ENCODE data around the gene EPS8L2.
"Not testable (repeated sequence)": the region's sequence is repeated elsewhere in the genome, so short reads cannot be mapped to it uniquely, and the experiment has no call there.

Gene EPS8L2

DNA sequence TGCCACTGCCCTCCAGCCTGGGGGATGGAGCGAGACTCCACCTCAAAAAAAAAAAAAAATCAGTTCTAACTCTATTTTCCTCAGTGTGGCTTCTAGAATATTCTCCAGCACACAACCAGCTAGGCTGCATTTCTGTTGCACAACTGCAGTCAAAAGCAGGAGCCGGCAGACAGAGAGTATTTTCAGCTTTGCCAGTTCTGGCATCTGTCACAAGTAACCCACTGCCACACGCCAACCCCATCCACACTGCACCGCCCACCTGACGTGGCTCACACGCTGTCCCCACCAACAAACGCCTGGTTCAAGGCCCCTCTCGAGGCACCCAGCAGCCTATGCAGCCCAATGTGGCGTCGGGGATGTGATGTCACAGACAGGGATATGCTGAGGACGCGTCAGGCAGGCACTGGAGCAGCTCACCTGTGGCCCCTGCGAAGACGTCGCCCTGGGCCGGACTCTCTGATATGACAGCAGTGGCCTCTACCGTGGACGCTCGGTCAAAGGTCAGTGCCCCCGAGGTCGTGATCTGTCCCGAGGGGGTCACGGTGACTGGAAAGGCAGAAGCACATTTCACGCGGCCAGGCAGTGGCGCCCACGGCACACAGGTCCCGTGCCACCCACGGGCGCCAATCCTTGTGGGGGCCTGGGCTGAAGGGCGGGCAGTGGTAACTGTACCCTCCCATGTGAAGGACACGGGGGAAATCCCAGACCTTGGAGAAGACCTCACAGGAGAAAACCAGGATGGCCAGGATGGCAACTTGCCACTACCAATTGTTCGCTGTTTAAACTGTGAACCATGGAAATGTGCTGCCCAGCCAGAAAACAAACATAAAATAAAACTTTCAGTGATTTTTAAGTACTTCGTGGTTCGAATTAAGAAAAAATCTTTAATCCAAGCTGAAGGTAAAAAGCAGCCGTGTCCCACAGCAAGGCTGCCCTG is 26.5 kb upstream of the EPS8L2 start:
- H3K9me3 ChIP-seq (ENCODE audit: insufficient read depth, low read length), result no peaks in the 10 kb centered on the region
- no peaks in the 10 kb centered on the region for H3K27me3 ChIP-seq (ENCODE audit: insufficient read depth, insufficient read length)
- peaks cover 1% of the 10 kb centered on the region for H3K4me1 ChIP-seq (ENCODE audit: insufficient read depth, insufficient read length)
- no peak for DNase-seq (ENCODE audit: low read depth, low spot score)
- H3K4me3 ChIP-seq (ENCODE audit: insufficient read length, low read depth), result no peak overlapping the region
- no peak overlapping the region for H3K9ac ChIP-seq (ENCODE audit: insufficient read length, low read depth)
- TF ChIP-seq ZNF274 (IDR thresholded peaks at IDR 0.05; ENCODE audit: low read depth, low read length) (no peak), YY1 (IDR thresholded peaks at IDR 0.05; ENCODE audit: insufficient read depth, insufficient read length) (no peak), SUZ12 (IDR thresholded peaks at IDR 0.05; ENCODE audit: extremely low read depth, insufficient read depth, insufficient read length) (no peak)
- peaks cover 82% of the 10 kb centered on the region for H3K36me3 ChIP-seq (ENCODE audit: insufficient read depth, insufficient read length, low read length)

DNA sequence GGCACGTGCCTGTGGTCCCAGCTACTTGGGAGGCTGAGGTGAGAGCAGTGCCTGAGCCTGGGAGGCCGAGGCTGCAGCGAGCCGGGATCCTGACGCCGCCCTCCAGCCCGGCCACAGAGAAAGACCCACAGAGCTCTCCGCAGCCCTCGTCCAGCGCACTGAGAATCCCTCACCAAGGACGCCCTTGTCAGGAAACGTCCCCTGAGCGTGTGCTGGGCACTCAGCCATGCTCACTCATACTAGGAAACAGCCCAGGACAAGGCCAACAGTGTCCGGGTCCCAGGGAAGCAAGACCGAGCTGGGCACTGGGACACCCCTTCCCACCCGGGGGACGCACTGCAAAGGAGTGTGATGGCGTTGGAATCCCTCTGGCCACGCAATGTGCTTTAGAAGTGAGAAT is 25.6 kb upstream of the EPS8L2 start:
- H3K36me3 ChIP-seq (ENCODE audit: insufficient read depth, insufficient read length, low read length), result peaks cover 83% of the 10 kb centered on the region
- no peaks in the 10 kb centered on the region for H3K4me1 ChIP-seq (ENCODE audit: insufficient read depth, insufficient read length)
- DNase-seq (ENCODE audit: low read depth, low spot score), result no peak
- no peak overlapping the region for H3K4me3 ChIP-seq (ENCODE audit: insufficient read length, low read depth)
- H3K27me3 ChIP-seq (ENCODE audit: insufficient read depth, insufficient read length), result no peaks in the 10 kb centered on the region
- TF ChIP-seq YY1 (IDR thresholded peaks at IDR 0.05; ENCODE audit: insufficient read depth, insufficient read length) (no peak), SUZ12 (IDR thresholded peaks at IDR 0.05; ENCODE audit: extremely low read depth, insufficient read depth, insufficient read length) (no peak), ZNF274 (IDR thresholded peaks at IDR 0.05; ENCODE audit: low read depth, low read length) (no peak)
- H3K9ac ChIP-seq (ENCODE audit: insufficient read length, low read depth), result peak overlapping the region; percentile 13
- H3K9me3 ChIP-seq (ENCODE audit: insufficient read depth, low read length), result no peaks in the 10 kb centered on the region

DNA sequence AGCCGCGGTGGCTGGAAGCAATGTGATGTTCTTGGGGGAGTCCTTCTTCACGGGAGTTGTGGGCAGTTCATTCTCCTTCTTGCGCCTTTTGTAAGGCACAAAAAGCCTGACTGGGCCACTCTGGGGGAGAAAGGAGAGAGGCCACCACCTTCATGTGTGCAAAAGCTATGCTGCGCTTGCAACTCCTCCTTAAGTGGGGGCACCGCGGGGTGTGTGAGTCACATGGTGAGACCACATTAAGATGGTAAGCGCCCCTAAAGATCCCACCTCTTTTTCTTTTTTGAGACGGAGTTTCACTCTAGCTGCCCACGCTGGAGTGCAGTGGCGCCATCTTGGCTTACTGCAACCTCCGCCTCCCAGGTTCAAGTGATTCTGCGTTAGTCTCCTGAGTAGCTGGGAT is 25.1 kb upstream of the EPS8L2 start:
- Histone ChIP-seq H3K27me3 (ENCODE audit: insufficient read depth, insufficient read length) (no peaks in the 10 kb centered on the region), H3K4me3 (ENCODE audit: insufficient read length, low read depth) (no peak overlapping the region), H3K36me3 (ENCODE audit: insufficient read depth, insufficient read length, low read length) (peaks cover 87% of the 10 kb centered on the region), H3K9me3 (ENCODE audit: insufficient read depth, low read length) (no peaks in the 10 kb centered on the region), H3K4me1 (ENCODE audit: insufficient read depth, insufficient read length) (no peaks in the 10 kb centered on the region), H3K9ac (ENCODE audit: insufficient read length, low read depth) (no peak overlapping the region)
- DNase-seq (ENCODE audit: low read depth, low spot score), result no peak
- TF ChIP-seq ZNF274 (IDR thresholded peaks at IDR 0.05; ENCODE audit: low read depth, low read length) (no peak), SUZ12 (IDR thresholded peaks at IDR 0.05; ENCODE audit: extremely low read depth, insufficient read depth, insufficient read length) (no peak), YY1 (IDR thresholded peaks at IDR 0.05; ENCODE audit: insufficient read depth, insufficient read length) (no peak)

DNA sequence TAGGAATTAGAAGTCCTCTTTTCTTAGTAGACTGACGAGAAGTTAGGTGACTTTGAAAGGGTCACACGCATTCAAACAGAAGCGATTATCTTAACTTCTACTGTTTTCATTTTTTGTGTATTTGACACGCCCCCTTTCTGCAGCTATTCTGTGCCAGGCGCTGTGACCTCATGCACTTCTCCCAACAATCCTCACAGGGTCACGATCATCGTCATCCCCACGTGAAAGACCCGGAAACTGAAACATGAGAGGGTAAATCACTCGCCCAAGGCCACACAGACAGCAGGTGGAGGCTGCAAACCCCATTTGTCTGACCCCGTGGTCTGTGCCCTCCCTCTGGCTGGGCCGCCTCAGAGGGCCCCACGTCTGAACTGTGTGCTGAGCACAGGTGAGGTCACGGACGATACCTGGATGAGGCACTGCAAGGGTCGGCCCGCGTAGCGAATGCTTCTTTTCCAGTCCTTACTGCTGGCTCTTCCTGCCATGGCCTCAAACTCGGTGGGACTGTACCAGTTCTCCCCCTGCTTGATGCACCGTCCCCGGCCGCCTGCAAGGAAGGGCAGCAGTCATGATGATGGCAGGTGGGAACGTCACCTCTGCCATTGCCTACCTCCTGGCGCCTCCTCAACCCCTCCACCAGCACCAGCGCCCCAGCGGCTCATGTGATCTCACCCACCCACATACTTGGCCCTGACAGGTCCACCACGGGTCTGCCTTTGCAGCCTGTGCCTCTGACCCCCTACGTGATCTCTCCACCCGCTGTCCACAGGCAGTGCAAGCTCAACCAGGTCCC is 19.4 kb upstream of the EPS8L2 start:
- no peak overlapping the region for H3K9ac ChIP-seq (ENCODE audit: insufficient read length, low read depth)
- no peak for TF ChIP-seq SUZ12 (IDR thresholded peaks at IDR 0.05; ENCODE audit: extremely low read depth, insufficient read depth, insufficient read length)
- TF ChIP-seq ZNF274 (IDR thresholded peaks at IDR 0.05; ENCODE audit: low read depth, low read length), result no peak
- no peak for TF ChIP-seq YY1 (IDR thresholded peaks at IDR 0.05; ENCODE audit: insufficient read depth, insufficient read length)
- H3K9me3 ChIP-seq (ENCODE audit: insufficient read depth, low read length), result no peaks in the 10 kb centered on the region
- H3K4me1 ChIP-seq (ENCODE audit: insufficient read depth, insufficient read length), result peaks cover 3% of the 10 kb centered on the region
- no peak overlapping the region for H3K4me3 ChIP-seq (ENCODE audit: insufficient read length, low read depth)
- H3K27me3 ChIP-seq (ENCODE audit: insufficient read depth, insufficient read length), result no peaks in the 10 kb centered on the region
- peaks cover 96% of the 10 kb centered on the region for H3K36me3 ChIP-seq (ENCODE audit: insufficient read depth, insufficient read length, low read length)
- no peak for DNase-seq (ENCODE audit: low read depth, low spot score)

DNA sequence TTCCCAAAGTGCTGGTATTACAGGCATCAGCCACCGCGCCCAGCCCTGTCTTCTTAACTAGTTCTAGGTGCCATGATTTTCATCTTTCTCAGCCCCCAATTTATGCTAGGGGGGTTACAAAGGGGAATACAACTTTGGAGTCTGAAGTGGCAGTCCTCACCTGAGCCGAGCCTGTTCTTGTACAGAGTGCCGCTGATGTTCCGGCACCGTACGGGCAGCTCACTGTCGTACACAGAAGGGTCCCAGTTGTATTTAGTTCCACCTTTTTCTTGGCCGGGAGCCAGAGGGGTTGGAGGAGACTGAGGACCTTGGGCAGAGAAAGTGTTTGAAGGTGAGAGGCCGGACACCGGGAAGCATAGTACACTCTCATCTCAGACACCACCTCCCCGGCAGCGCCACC is 18.3 kb upstream of the EPS8L2 start:
- no peaks in the 10 kb centered on the region for H3K9me3 ChIP-seq (ENCODE audit: insufficient read depth, low read length)
- TF ChIP-seq YY1 (IDR thresholded peaks at IDR 0.05; ENCODE audit: insufficient read depth, insufficient read length) (no peak), SUZ12 (IDR thresholded peaks at IDR 0.05; ENCODE audit: extremely low read depth, insufficient read depth, insufficient read length) (no peak), ZNF274 (IDR thresholded peaks at IDR 0.05; ENCODE audit: low read depth, low read length) (no peak)
- H3K4me1 ChIP-seq (ENCODE audit: insufficient read depth, insufficient read length), result peaks cover 11% of the 10 kb centered on the region
- H3K27me3 ChIP-seq (ENCODE audit: insufficient read depth, insufficient read length), result no peaks in the 10 kb centered on the region
- H3K9ac ChIP-seq (ENCODE audit: insufficient read length, low read depth), result no peak overlapping the region
- no peak overlapping the region for H3K4me3 ChIP-seq (ENCODE audit: insufficient read length, low read depth)
- no peak for DNase-seq (ENCODE audit: low read depth, low spot score)
- H3K36me3 ChIP-seq (ENCODE audit: insufficient read depth, insufficient read length, low read length), result peaks cover 86% of the 10 kb centered on the region

DNA sequence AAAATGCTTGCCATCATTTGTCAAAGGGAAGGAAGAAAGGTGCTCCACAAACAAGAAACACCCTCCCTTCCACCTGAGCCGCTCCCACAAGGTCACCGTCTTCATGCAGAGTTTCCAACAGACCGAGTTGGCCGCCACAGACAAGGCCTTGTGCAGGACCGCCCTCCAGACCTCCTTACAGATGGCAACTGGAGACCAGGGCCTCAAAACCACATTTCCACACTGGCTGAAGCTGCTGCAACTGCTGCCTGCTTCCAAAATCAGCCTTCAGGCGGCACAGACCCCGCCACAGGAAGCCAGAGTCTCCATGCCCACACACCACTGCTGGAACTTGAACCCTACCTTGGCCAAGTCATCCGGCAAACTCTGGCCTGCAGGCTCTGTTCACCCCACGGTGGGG is 17.4 kb upstream of the EPS8L2 start:
- Histone ChIP-seq H3K9me3 (ENCODE audit: insufficient read depth, low read length) (no peaks in the 10 kb centered on the region), H3K4me3 (ENCODE audit: insufficient read length, low read depth) (no peak overlapping the region), H3K27me3 (ENCODE audit: insufficient read depth, insufficient read length) (no peaks in the 10 kb centered on the region), H3K4me1 (ENCODE audit: insufficient read depth, insufficient read length) (peaks cover 20% of the 10 kb centered on the region), H3K9ac (ENCODE audit: insufficient read length, low read depth) (no peak overlapping the region), H3K36me3 (ENCODE audit: insufficient read depth, insufficient read length, low read length) (peaks cover 77% of the 10 kb centered on the region)
- TF ChIP-seq SUZ12 (IDR thresholded peaks at IDR 0.05; ENCODE audit: extremely low read depth, insufficient read depth, insufficient read length) (no peak), ZNF274 (IDR thresholded peaks at IDR 0.05; ENCODE audit: low read depth, low read length) (no peak), YY1 (IDR thresholded peaks at IDR 0.05; ENCODE audit: insufficient read depth, insufficient read length) (no peak)
- DNase-seq (ENCODE audit: low read depth, low spot score), result no peak

DNA sequence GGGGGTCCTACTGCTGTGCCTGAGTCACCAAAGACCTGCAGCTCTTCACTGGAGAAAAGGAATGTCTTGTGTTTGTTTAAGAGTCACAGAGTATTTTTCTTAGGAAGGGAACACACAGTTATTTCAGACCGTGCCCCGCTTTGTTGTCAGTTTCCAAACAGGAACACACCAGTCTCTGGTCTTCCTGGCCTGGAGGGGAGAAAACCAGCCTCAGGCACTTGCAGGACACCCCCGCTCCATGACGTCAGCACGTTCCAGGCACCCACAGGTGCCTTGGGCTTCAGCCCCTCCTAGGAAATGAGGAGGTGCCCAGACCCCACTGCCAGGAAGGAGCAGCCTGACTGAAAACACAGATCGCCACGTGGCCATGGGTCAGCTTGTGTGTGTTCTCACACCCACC is 16.4 kb upstream of the EPS8L2 start:
- H3K27me3 ChIP-seq (ENCODE audit: insufficient read depth, insufficient read length), result no peaks in the 10 kb centered on the region
- H3K36me3 ChIP-seq (ENCODE audit: insufficient read depth, insufficient read length, low read length), result peaks cover 68% of the 10 kb centered on the region
- no peaks in the 10 kb centered on the region for H3K9me3 ChIP-seq (ENCODE audit: insufficient read depth, low read length)
- H3K4me3 ChIP-seq (ENCODE audit: insufficient read length, low read depth), result no peak overlapping the region
- TF ChIP-seq SUZ12 (IDR thresholded peaks at IDR 0.05; ENCODE audit: extremely low read depth, insufficient read depth, insufficient read length) (no peak), ZNF274 (IDR thresholded peaks at IDR 0.05; ENCODE audit: low read depth, low read length) (no peak), YY1 (IDR thresholded peaks at IDR 0.05; ENCODE audit: insufficient read depth, insufficient read length) (no peak)
- H3K4me1 ChIP-seq (ENCODE audit: insufficient read depth, insufficient read length), result peaks cover 26% of the 10 kb centered on the region
- no peak for DNase-seq (ENCODE audit: low read depth, low spot score)
- peak overlapping the region; percentile 26 for H3K9ac ChIP-seq (ENCODE audit: insufficient read length, low read depth)

DNA sequence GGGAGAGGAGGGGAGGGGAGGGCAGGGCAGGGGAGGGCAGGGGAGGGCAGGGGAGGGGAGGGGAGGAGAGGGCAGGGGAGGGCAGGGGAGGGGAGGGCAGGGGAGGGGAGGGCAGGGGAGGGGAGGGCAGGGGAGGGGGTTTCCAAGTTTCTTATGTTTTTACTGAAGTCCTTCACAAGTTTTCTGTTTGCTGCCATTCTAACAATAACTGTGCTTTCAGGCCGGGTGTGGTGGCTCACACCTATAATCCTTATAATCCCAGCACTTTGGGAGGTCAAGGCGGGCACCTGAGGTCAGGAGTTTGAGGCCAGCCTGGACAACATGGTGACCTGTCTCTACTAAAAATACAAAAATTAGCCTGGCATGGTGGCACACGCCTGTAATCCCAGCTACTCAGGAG is 15.8 kb upstream of the EPS8L2 start:
- not testable (repeated sequence) for H3K27me3 ChIP-seq (ENCODE audit: insufficient read depth, insufficient read length); H3K9me3 ChIP-seq (ENCODE audit: insufficient read depth, low read length); H3K9ac ChIP-seq (ENCODE audit: insufficient read length, low read depth); H3K4me3 ChIP-seq (ENCODE audit: insufficient read length, low read depth); DNase-seq (ENCODE audit: low read depth, low spot score)
- peaks cover 61% of the 10 kb centered on the region for H3K36me3 ChIP-seq (ENCODE audit: insufficient read depth, insufficient read length, low read length)
- peaks cover 26% of the 10 kb centered on the region for H3K4me1 ChIP-seq (ENCODE audit: insufficient read depth, insufficient read length)

All from NT2/D1 (cell line).